Progenitor cell of endocrine pancreas (in vitro differentiated cells): ENCODE measurements around the gene LAPTM5. TPM values are rescaled to one million over a fixed set of nuclear protein-coding genes. Genes with fewer than 3 reads are reported as not detected.

Source experiments
- DNase-seq: peaks from one replicate; pipeline ENCODE4 v3.0.0; 2021; ENCODE audit warnings: low spot score; ENCODE audit not compliant: unreplicated experiment
- H3K27ac Mint-ChIP-seq: 2 replicates; pipeline ENCODE4 v1.8.0; 2021; ENCODE audit warnings: mild to moderate bottlenecking, moderate library complexity, mixed read lengths
- H3K27me3 Mint-ChIP-seq: 2 replicates; pipeline ENCODE4 v1.8.0; 2021; ENCODE audit warnings: mixed read lengths
- H3K36me3 Mint-ChIP-seq: 2 replicates; pipeline ENCODE4 v1.8.0; 2022; ENCODE audit warnings: mixed read lengths; ENCODE audit not compliant: insufficient read depth
- H3K4me1 Mint-ChIP-seq: 2 replicates; pipeline ENCODE4 v1.8.0; 2021; ENCODE audit warnings: low read depth, mixed read lengths
- H3K4me3 Mint-ChIP-seq: 2 replicates; pipeline ENCODE4 v1.8.0; 2021; ENCODE audit warnings: low read depth, mild to moderate bottlenecking, moderate library complexity, mixed read lengths
- H3K9me3 Mint-ChIP-seq: 2 replicates; pipeline ENCODE4 v1.8.0; 2021; ENCODE audit warnings: low read depth, mixed read lengths
- CTCF ChIP-seq: fragments of 200-600 bp; sonication (generic); IDR thresholded peaks from one replicate; pipeline ENCODE4 v1.5.0; 2021; ENCODE audit warnings: antibody characterized with exemption, mild to moderate bottlenecking; ENCODE audit not compliant: unreplicated experiment
- total RNA-seq: library from RNA; stranded (reverse); gene quantifications from 2 replicates; pipeline ENCODE4 v1.2.1, GENCODE V29; 2021

LAPTM5 gene
- total RNA-seq, 1 donor from 2014 or later = not detected

- H3K27ac Mint-ChIP-seq = no peak overlapping the region
- H3K36me3 Mint-ChIP-seq = no peaks in the 10 kb centered on the region
- peaks cover 12% of the 10 kb centered on the region for H3K27me3 Mint-ChIP-seq
- no peaks in the 10 kb centered on the region for H3K4me1 Mint-ChIP-seq
- H3K4me3 Mint-ChIP-seq = no peak overlapping the region
- DNase-seq = no peak
- H3K9me3 Mint-ChIP-seq = no peaks in the 10 kb centered on the region
- no peak for TF ChIP-seq CTCF
Observed at GRCh38 chr1:30756206-30756544, 1.4 kb downstream of the LAPTM5 start.

GRCh38 chr1:30755746-30756145, 1.8 kb downstream of the LAPTM5 start:
- Mint-ChIP-seq H3K9me3 (no peaks in the 10 kb centered on the region), H3K4me3 (no peak overlapping the region), H3K27me3 (peaks cover 10% of the 10 kb centered on the region), H3K4me1 (no peaks in the 10 kb centered on the region), H3K36me3 (no peaks in the 10 kb centered on the region), H3K27ac (no peak overlapping the region)
- no peak for TF ChIP-seq CTCF
- no peak for DNase-seq

GRCh38 chr1:30755334-30755733, 2.2 kb downstream of the LAPTM5 start:
- Mint-ChIP-seq H3K27ac (no peak overlapping the region), H3K4me1 (no peaks in the 10 kb centered on the region), H3K27me3 (peaks cover 10% of the 10 kb centered on the region), H3K4me3 (no peak overlapping the region), H3K36me3 (no peaks in the 10 kb centered on the region), H3K9me3 (no peaks in the 10 kb centered on the region)
- no peak for DNase-seq
- no peak for TF ChIP-seq CTCF

GRCh38 chr1:30754684-30755171, 2.8 kb downstream of the LAPTM5 start:
- Mint-ChIP-seq H3K36me3 (no peaks in the 10 kb centered on the region), H3K4me3 (no peak overlapping the region), H3K27ac (no peak overlapping the region), H3K9me3 (no peaks in the 10 kb centered on the region), H3K4me1 (no peaks in the 10 kb centered on the region), H3K27me3 (peaks cover 10% of the 10 kb centered on the region)
- TF ChIP-seq CTCF = no peak
- DNase-seq = no peak

GRCh38 chr1:30753660-30754123, 3.9 kb downstream of the LAPTM5 start:
- TF ChIP-seq CTCF = no peak
- peaks cover 11% of the 10 kb centered on the region for H3K27me3 Mint-ChIP-seq
- H3K4me3 Mint-ChIP-seq = no peak overlapping the region
- no peaks in the 10 kb centered on the region for H3K9me3 Mint-ChIP-seq
- no peaks in the 10 kb centered on the region for H3K36me3 Mint-ChIP-seq
- H3K4me1 Mint-ChIP-seq = peaks cover 1% of the 10 kb centered on the region
- no peak for DNase-seq
- H3K27ac Mint-ChIP-seq = no peak overlapping the region
